K562 (cell line): ENCODE measurements around the gene OR8B12.

ENCODE experiments used
- GATA2 ChIP-seq: sonication (generic); formaldehyde crosslinking; IDR thresholded peaks from 2 replicates; pipeline ENCODE4 v1.4.0; 2020; ENCODE audit warnings: mild to moderate bottlenecking, missing genetic modification reagents
- NFYB ChIP-seq: IDR thresholded peaks from 2 replicates; pipeline ENCODE4 v1.6.1; 2011; ENCODE audit warnings: mild to moderate bottlenecking, moderate library complexity; ENCODE audit not compliant: insufficient read length; ENCODE audit errors: extremely low read depth
- ZNF347 ChIP-seq: fragments of 450-650 bp; formaldehyde crosslinking; IDR thresholded peaks from 2 replicates; pipeline ENCODE4 v1.4.0; 2020; ENCODE audit warnings: low read depth, mild to moderate bottlenecking, moderate library complexity

GRCh38 chr11:124511745-124512144, 31.7 kb downstream of the OR8B12 start:
- TF ChIP-seq NFYB (no peak), GATA2 (CRISPR knock-in tag) (no peak), ZNF347 (CRISPR knock-in tag) (no peak)
